ENCODE results near the gene APAF1. TPM values are rescaled to one million over a fixed set of nuclear protein-coding genes. Genes with fewer than 3 reads are reported as not detected.

The APAF1 gene
- total RNA-seq, 1 experiment from 2014 or later = 10.1 TPM

DNA sequence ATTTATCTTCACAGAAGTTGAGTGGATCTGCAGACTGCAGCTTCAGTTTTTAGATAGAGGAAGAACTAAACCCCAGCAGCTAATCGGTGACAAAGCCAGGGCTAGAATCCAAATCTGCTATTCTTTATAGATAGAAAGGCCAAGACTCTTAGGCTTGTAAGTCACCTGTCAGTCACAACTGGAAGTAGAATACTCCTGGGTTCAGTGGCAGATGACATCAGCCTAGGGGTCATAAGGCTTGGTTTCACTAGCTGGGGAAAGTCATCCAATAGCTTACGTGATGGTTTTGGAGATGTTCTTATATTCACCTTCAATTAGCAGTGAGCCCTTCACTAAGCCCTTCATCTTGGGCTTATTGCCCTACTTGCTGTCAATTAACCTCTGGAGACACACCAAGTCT is 93.4 kb downstream of the APAF1 start:
- H3K4me3 ChIP-seq (ENCODE audit: low read length) = no peak overlapping the region
- peaks cover 32% of the 10 kb centered on the region for H3K4me1 ChIP-seq (ENCODE audit: insufficient read depth, low read length)
- ChIA-PET POLR2A (ENCODE audit: unreplicated experiment) (no interaction called here), CTCF (no interaction called here)
- no TSS peak for BruUV-seq (replicated peaks)
- no peaks in the 10 kb centered on the region for H3K36me3 ChIP-seq (ENCODE audit: low read depth, low read length)
- H3K9me2 ChIP-seq (replicated peaks; ENCODE audit: low read length) = no peaks in the 10 kb centered on the region
- ATAC-seq (no peak), DNase-seq (no peak)
- no peaks in the 10 kb centered on the region for H4K20me1 ChIP-seq (ENCODE audit: low read length)
- no peak overlapping the region for H2AFZ ChIP-seq (ENCODE audit: low read length)
- H3F3A ChIP-seq (ENCODE audit: low read length, unreplicated experiment) = no peaks in the 10 kb centered on the region
- no peak overlapping the region for H3K27ac ChIP-seq (ENCODE audit: low read length)
- H3K4me2 ChIP-seq (ENCODE audit: low read length) = no peak overlapping the region
- TF ChIP-seq EZH2phosphoT487 (IDR thresholded peaks at IDR 0.05; ENCODE audit: borderline replicate concordance, low read length) = no peak
- H3K79me2 ChIP-seq (ENCODE audit: low read length) = no peaks in the 10 kb centered on the region
- no peaks in the 10 kb centered on the region for H3K27me3 ChIP-seq (ENCODE audit: low read length)
- H3K9me3 ChIP-seq (ENCODE audit: low read length) = no peaks in the 10 kb centered on the region
- intact Hi-C loops (cut with micrococcal nuclease) = loop anchor here (5.0 kb wide), 1 partner anchor 36 kb away; no protein-coding TSS in a partner anchor
- no peak overlapping the region for H3K9ac ChIP-seq (ENCODE audit: low read length)

- H3K27ac ChIP-seq (ENCODE audit: low read length) = peak overlapping the region; percentile 82
- H3K4me2 ChIP-seq (ENCODE audit: low read length) = peak overlapping the region; percentile 50
- POLR2A ChIA-PET (ENCODE audit: unreplicated experiment) = no interaction called here
- H4K20me1 ChIP-seq (ENCODE audit: low read length) = no peaks in the 10 kb centered on the region
- intact Hi-C loops (cut with micrococcal nuclease) = no loop called here
- H3K27me3 ChIP-seq (ENCODE audit: low read length) = no peaks in the 10 kb centered on the region
- H3K36me3 ChIP-seq (ENCODE audit: low read depth, low read length) = no peaks in the 10 kb centered on the region
- no peak overlapping the region for H2AFZ ChIP-seq (ENCODE audit: low read length)
- no peak overlapping the region for H3K4me3 ChIP-seq (ENCODE audit: low read length)
- DNase-seq (no peak), ATAC-seq (no peak)
- H3K9me3 ChIP-seq (ENCODE audit: low read length) = no peaks in the 10 kb centered on the region
- H3K4me1 ChIP-seq (ENCODE audit: insufficient read depth, low read length) = peaks cover 24% of the 10 kb centered on the region
- peak overlapping the region; percentile 15; the same call in 1 of the 2 replicates for H3K9ac ChIP-seq (ENCODE audit: low read length)
- no TSS peak for BruUV-seq (replicated peaks)
- H3F3A ChIP-seq (ENCODE audit: low read length, unreplicated experiment) = no peaks in the 10 kb centered on the region
- H3K9me2 ChIP-seq (replicated peaks; ENCODE audit: low read length) = no peaks in the 10 kb centered on the region
- H3K79me2 ChIP-seq (ENCODE audit: low read length) = no peaks in the 10 kb centered on the region
- TF ChIP-seq EZH2phosphoT487 (IDR thresholded peaks at IDR 0.05; ENCODE audit: borderline replicate concordance, low read length) (no peak), EZH2 (IDR thresholded peaks at IDR 0.05; ENCODE audit: low read length, unreplicated experiment) (no peak)
- TF ChIP-seq, protein P1, sequence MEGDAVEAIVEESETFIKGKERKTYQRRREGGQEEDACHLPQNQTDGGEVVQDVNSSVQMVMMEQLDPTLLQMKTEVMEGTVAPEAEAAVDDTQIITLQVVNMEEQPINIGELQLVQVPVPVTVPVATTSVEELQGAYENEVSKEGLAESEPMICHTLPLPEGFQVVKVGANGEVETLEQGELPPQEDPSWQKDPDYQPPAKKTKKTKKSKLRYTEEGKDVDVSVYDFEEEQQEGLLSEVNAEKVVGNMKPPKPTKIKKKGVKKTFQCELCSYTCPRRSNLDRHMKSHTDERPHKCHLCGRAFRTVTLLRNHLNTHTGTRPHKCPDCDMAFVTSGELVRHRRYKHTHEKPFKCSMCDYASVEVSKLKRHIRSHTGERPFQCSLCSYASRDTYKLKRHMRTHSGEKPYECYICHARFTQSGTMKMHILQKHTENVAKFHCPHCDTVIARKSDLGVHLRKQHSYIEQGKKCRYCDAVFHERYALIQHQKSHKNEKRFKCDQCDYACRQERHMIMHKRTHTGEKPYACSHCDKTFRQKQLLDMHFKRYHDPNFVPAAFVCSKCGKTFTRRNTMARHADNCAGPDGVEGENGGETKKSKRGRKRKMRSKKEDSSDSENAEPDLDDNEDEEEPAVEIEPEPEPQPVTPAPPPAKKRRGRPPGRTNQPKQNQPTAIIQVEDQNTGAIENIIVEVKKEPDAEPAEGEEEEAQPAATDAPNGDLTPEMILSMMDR (conservative IDR thresholded peaks at IDR 0.05; ENCODE audit: low read depth, low read length) = no peak
- CTCF ChIA-PET = no interaction called here
These were observed 95.7 kb downstream of the APAF1 start for GRCh38 chr12:98740751-98741150.

- ATAC-seq (peak; percentile 59), DNase-seq (peak; percentile 75)
- peak overlapping the region; percentile 50 for H3K4me2 ChIP-seq (ENCODE audit: low read length)
- H3K36me3 ChIP-seq (ENCODE audit: low read depth, low read length) = no peaks in the 10 kb centered on the region
- ChIA-PET CTCF (no interaction called here), POLR2A (ENCODE audit: unreplicated experiment) (no interaction called here)
- no peaks in the 10 kb centered on the region for H3K9me3 ChIP-seq (ENCODE audit: low read length)
- intact Hi-C loops (cut with micrococcal nuclease) = no loop called here
- no TSS peak for BruUV-seq (replicated peaks)
- peak overlapping the region; percentile 3; the same call in 1 of the 2 replicates for H2AFZ ChIP-seq (ENCODE audit: low read length)
- no peaks in the 10 kb centered on the region for H3K9me2 ChIP-seq (replicated peaks; ENCODE audit: low read length)
- H3K4me1 ChIP-seq (ENCODE audit: insufficient read depth, low read length) = peaks cover 24% of the 10 kb centered on the region
- no peak overlapping the region for H3K4me3 ChIP-seq (ENCODE audit: low read length)
- H3K9ac ChIP-seq (ENCODE audit: low read length) = peak overlapping the region; percentile 47
- TF ChIP-seq EZH2phosphoT487 (IDR thresholded peaks at IDR 0.05; ENCODE audit: borderline replicate concordance, low read length) = no peak
- TF ChIP-seq, protein P1 (conservative IDR thresholded peaks at IDR 0.05; ENCODE audit: low read depth, low read length) = no peak
- no peak for TF ChIP-seq EZH2 (IDR thresholded peaks at IDR 0.05; ENCODE audit: low read length, unreplicated experiment)
- peak overlapping the region; percentile 82 for H3K27ac ChIP-seq (ENCODE audit: low read length)
- H4K20me1 ChIP-seq (ENCODE audit: low read length) = no peaks in the 10 kb centered on the region
- no peaks in the 10 kb centered on the region for H3K27me3 ChIP-seq (ENCODE audit: low read length)
- H3K79me2 ChIP-seq (ENCODE audit: low read length) = no peaks in the 10 kb centered on the region
- no peaks in the 10 kb centered on the region for H3F3A ChIP-seq (ENCODE audit: low read length, unreplicated experiment)
These were observed 96.1 kb downstream of the APAF1 start for GRCh38 chr12:98741196-98741555.
